GM19463 (cell line): ENCODE data around the gene ALDH1L1.

Experiments used
- ATAC-seq: cut with Tn5 transposase; IDR thresholded peaks from one replicate; pipeline ENCODE4 v1.9.1; 2021; ENCODE audit warnings: mild to moderate bottlenecking, moderate library complexity; ENCODE audit not compliant: unreplicated experiment

ALDH1L1 gene

GRCh38 chr3:126155819-126156218 is 24.6 kb downstream of the ALDH1L1 start:
- no peak for ATAC-seq

DNA sequence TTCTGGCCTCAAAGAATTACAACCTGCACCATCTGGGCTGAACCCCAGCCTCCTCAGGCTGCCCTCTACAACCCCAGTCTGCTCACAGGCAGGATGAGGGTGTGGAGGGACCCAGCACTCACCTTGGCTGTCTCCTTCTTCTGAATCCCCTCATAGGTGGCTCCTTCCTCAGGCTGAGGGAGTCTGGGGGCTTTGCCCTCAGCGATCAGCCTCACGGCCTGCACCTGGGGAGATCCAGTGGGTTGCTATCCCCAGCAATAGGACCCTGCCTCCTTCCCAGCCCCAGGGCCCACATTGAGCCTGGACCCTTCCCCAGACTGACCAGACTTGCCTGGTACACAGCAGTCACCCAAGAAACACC is 25.1 kb downstream of the ALDH1L1 start:
- ATAC-seq: no peak

- ATAC-seq: no peak
Observed at GRCh38 chr3:126154391-126155279, 25.8 kb downstream of the ALDH1L1 start.

- no peak for ATAC-seq
Observed at GRCh38 chr3:126153695-126154360, 26.6 kb downstream of the ALDH1L1 start.

DNA sequence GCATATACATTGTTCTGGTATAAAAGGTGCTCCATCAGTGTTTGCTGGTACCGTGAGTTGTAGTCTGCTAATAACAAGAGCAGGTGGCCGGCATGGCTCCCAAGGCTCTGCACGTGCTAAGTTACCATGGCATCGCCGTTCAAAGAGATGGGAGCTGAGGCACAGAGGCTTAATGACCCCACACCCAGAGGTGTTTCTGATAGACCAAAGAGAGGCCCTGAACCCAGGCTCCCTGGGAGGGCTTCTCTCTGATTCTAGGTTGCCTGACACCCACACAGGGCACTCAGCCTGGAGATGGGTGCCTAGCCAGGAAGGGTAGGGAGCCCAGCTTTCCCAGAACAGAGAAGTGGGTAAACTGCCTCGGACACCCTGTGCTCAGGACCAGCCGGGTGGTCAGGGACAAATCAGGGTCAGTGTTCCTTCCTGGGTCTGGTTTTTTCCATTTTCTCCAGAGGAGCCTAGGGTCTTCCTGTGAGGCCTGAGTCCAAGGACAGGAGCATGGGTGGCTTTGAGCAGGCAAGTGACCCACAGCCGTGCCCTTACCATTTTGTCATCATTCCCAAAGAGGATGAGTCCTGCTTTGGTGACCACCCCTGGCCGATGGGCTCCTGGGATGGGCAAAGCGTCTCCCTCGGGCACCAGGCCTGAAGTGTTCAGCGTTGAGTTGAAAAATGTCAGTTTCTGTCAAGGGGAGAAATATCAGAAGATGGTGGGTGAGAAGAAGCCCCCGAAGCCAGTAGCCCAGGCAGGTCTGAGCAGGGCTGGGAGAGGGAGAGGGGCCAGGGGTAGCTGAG is 27.3 kb downstream of the ALDH1L1 start:
- no peak for ATAC-seq

DNA sequence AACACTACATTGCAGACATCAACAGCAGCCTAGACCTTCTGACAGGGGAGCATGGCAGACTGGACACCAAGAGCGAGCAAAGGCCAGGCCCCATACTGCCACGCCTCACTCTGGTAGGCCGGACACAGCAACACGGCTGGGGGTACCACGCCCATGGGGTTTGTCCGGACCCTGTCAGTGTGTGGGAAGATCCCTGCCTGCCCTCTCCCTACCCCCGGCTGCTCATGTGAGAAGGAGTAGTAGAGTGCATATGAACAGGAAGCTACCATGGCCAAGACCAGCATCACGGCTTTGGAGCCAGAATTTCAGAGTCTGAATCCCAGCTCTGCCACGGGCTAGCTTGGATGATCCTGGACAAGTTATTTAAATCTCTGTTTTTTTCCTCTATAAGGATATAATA is 27.9 kb downstream of the ALDH1L1 start:
- ATAC-seq: no peak

DNA sequence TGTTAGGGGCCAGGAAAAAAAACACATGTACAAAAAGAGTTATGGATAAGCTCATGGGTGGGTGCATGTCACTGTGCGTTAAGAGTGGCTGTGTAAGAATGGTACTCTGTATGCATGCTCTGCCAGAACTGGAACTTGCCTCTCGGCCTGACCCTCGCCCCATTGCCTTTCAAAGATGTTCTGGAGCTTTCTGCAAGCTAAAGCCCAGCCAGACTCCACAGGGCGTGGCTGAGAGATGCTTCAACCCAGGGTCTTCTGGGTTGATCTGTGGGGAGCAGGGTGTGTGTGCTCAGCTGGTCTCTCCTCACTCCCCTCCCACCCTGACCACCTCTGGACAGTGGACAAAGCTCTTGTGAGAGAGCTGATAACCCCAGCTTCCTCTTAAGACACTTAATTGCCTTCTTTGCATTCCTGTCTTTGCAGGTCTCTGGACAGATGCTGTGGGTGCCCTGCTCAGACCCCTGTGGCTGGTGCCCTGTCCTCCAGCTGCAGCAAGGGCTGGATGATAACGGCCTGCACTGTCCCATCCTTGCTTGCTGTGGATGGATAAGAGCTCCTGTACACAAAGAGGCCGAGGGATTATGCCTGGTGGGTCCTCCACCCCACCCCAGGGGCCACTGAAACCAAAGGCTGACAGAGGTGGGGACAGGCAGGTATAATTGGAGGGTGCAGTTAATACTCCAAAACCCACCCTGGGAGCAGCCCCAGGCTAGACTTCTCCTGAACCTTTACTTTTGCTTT is 28.7 kb downstream of the ALDH1L1 start:
- ATAC-seq: no peak

DNA sequence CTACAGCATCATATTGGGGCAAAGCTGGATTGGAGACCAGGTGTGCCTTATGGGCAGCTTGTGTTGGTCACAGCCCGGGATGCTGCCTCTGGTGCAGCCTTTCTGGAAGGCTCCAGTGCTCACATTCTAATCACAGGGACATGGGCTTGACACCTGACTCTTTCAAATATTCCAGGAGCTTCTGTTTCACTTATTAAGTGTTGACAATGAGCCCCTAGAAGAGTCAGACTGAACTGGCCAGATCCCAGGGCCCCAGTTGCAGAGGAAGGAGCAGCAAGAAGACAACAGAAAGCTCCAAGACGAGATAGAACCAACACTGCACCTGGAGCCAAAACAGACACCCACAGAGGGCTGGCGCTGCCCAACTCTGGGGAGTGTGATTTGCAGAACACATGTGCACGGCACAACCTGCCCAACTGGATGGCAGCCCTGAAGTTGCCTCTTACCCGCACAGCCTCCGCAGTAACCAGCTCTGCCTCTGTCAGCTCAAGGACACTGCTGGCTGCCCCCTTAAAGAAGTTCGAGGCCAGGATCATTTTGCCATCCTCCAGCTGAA is 30.3 kb downstream of the ALDH1L1 start:
- ATAC-seq: no peak

- ATAC-seq: no peak
Observed at GRCh38 chr3:126149256-126149902, 31.0 kb downstream of the ALDH1L1 start.

DNA sequence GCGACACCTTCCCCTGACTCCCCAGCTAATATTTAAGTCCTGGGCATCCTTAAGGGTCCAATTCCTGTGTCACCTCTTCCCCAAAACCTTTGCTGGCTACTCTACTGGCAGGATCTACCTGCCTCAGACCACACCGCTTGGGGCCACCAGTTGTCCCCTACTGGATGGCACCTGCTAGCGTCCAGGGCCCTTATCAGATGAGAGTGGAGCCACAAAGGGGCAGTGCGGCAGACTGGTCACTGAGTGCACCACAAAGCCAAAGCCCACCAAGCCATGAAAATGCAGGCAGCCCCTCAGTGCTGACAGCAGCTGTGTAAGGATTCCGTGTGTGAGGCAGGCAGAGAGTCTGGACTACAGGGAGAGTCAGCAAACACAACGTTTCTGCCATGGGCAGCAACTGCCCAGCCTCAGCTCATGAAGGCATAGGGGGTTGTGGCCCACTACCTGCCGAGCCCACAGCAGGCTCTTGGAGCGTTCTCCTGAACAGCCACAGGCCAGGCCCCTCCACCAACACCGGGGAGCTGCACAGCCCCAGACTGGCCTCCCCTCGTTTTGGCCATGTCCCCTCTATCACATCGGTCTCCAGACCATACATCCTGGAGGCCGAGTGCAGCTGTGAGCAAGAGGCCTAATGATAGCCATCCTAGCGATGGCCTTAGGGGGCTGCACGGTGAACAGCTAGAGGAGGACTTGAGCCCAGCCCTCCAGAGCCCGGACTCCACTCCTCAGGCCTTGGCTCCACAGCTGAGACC is 32.3 kb downstream of the ALDH1L1 start:
- ATAC-seq: no peak

DNA sequence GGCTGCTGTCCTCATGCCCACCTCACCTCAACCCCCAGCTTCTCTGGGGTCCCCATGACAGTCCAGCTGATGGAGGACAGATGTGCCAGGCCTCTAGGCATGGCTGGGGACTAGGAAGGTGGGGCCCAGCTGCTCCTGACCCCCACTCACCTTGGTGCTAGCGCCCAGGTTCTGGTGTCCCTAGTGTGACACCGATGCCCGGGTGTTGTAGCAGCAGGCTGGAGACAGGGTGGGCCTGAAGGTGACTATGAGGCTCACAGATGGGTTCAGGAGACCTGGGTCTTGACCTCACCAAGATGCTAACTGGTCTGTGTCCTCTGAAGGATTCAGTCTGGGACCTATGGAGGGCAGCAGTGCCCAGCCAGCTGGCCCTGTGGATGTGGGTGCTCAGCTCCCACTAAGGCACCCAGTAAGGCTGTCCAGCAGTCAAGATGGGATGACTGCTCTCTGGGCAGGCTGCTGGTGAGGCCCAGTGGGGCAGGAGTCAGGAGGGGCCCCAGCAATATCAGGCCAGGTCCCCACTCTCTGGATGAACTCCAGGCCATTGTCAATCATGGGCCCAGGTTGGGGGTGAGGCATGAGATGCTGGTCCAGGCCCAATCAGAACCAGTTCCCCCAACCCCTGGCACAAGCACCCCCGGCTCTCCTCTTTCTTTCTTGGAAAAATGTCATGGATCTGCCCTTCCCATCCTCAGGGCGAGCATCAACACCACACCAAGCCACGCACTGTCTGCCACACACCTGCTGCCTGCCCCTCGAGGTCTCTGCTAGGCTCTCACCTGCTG is 33.0 kb downstream of the ALDH1L1 start:
- no peak for ATAC-seq

DNA sequence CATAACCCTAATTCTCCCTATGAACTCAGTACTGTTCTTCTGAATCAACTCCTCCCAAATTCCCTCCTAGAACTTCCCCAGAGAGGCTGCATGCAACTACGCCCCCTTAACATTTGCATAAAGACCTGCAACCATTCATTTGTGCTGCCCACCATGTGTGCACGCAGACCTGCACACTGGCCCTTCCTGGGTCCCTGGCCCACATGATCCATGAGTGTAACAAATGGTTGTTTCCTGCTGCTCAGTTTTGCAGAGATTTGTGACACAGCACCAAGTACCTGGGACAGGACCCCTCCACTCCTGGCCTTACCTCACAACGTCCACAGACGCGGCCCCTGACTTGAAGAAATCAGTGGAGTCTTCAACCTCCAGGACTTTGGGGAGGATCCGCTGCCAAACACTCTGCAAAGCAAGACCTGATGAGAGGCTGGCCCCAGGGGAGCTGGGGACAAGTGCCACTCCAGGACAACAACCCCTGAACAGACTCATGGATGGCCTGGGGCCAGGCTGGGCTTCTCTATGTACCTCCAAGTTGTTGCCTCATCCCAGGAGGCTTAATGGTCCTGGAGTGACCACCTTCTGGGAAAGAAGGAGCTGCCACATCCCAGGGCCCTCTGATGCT is 33.8 kb downstream of the ALDH1L1 start:
- no peak for ATAC-seq

DNA sequence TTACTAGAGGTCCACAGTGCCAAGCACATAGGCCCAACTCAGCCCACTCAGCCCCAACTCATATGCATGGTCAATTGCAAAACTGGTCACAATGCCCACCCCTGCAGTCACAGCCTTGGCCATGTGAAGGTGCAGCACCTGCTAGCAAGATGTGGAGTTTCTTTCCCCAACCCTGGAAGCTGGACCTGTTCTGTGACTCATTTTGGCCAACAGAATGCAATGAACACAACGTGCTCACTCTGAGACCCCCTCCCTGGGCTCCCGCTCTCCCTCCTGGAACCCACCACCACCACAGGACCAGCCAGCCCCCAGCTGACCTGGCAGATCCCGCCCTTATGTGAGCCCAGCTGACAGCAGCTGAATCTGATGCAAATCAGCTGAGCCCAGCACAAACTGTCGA is 34.4 kb downstream of the ALDH1L1 start:
- ATAC-seq: no peak

GRCh38 chr3:126142652-126143051 is 37.7 kb downstream of the ALDH1L1 start:
- ATAC-seq: no peak

DNA sequence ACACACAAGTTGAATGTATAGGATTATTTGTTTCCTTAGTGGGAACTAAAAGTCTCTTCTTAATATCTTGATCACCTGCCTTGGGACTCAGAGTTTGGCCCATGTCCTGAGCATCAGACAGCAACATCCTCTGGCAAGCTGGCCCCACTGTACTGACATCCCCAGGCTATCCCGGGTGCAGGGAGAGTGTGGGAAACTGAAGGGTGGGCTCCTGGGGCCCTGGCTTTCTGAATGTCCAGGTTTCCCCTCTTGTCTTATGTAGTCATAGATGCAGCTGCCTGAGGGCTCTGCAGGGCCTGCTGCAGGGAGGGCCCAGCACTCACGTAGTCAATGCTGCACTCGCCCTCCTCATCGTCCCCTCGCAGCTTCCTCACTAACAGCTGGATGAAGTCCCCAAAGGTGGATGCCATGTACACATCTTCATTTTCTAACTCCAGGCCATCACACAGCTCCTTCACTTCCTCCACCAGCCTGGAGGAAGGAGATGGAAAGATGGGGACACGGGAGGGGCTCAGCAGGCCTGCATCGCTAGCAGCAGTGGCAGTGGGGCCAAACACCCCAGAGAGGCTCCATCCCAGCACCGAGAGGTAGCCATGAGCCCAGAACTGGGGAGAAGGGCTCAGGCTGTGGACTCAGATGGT is 42.8 kb downstream of the ALDH1L1 start:
- ATAC-seq: no peak

- ATAC-seq: no peak
Observed at GRCh38 chr3:126136428-126137220, 43.8 kb downstream of the ALDH1L1 start.
